Peyer's patch (tissue), 4 donors: ENCODE data around the gene BSPRY. TPM values are rescaled to one million over a fixed set of nuclear protein-coding genes. Genes with fewer than 3 reads are reported as not detected.

Source experiments
- DNase-seq, 3 donors: peaks; one replicate each; pipeline ENCODE4 v3.0.0-alpha.2; 2017 to 2019
- H3K27ac ChIP-seq, 4 donors: fragments of 200-600 bp; sonication (generic); one replicate each; pipeline ENCODE4 v1.5.1; 2016 to 2019
- H3K27me3 ChIP-seq, 2 donors: fragments of 200-600 bp; sonication (generic); one replicate each; pipeline ENCODE4 v1.5.1; 2019
- H3K36me3 ChIP-seq, 3 donors: fragments of 200-600 bp; sonication (generic); one replicate each; pipeline ENCODE4 v1.5.1; 2016 to 2019
- H3K4me1 ChIP-seq, 4 donors: fragments of 200-600 bp; sonication (generic); one replicate each; pipeline ENCODE4 v1.5.1; 2016 to 2019
- H3K4me3 ChIP-seq, 4 donors: fragments of 200-600 bp; sonication (generic); 1 replicate in 3 of 4; 2 replicates in 1 of 4; pipeline ENCODE4 v1.5.1; 2016 to 2019; ENCODE audit warnings: mild to moderate bottlenecking in 1 of 4
- H3K9me3 ChIP-seq, 4 donors: fragments of 200-600 bp; sonication (generic); one replicate each; pipeline ENCODE4 v1.5.1; 2016 to 2019; ENCODE audit warnings: mild to moderate bottlenecking in 1 of 4
- CTCF ChIP-seq, 6 experiments: fragments of 450-650 bp in 4 of 6; fragments of 200-600 bp in 2 of 6; sonication (generic) in 1 of 6; IDR thresholded peaks; one replicate each; pipeline ENCODE4 v1.5.1; 2017 to 2019; ENCODE audit warnings: antibody characterized with exemption in 6 of 6, mild to moderate bottlenecking in 3 of 6, moderate library complexity in 1 of 6
- POLR2A ChIP-seq, 2 donors: fragments of 450-650 bp; IDR thresholded peaks; one replicate each; pipeline ENCODE4 v1.5.1; 2017; ENCODE audit warnings: antibody characterized with exemption in 2 of 2, mild to moderate bottlenecking in 2 of 2, moderate library complexity in 2 of 2
- total RNA-seq, 4 donors: library from RNA; depleted of rRNA; stranded (reverse); fragments of >200 nt; gene quantifications; one replicate each; pipeline ENCODE4 v1.1.0, GENCODE V29; 2016

The BSPRY gene
- 10 to 100 TPM; 11.6 to 20.8 (median 15.8) TPM for total RNA-seq

GRCh38 chr9:113349445-113350094 is at the start of gene BSPRY:
Gene BSPRY, plus strand, starts transcription at chr9:113349541. Its CDS starts 39 bp downstream, at chr9:113349580.
- TF ChIP-seq POLR2A (IDR thresholded peaks at IDR 0.05) (peak in 1 of 2 donors; percentile 28), CTCF (IDR thresholded peaks at IDR 0.05) (no peak)
- H3K9me3 ChIP-seq: no peaks in the 10 kb centered on the region
- H3K27me3 ChIP-seq: no peaks in the 10 kb centered on the region
- peaks cover 0 to 23% (median 7%) of the 10 kb centered on the region in 4 donors for H3K4me1 ChIP-seq
- H3K27ac ChIP-seq: peak within 1 kb of the TSS in 3 of 4 donors; percentile 19 to 69 (median 39)
- no peaks in the 10 kb centered on the region for H3K36me3 ChIP-seq
- peak; percentile 29 to 75 (median 58) for DNase-seq
- H3K4me3 ChIP-seq: peak within 1 kb of the TSS; percentile 40 to 90 (median 73)

DNA sequence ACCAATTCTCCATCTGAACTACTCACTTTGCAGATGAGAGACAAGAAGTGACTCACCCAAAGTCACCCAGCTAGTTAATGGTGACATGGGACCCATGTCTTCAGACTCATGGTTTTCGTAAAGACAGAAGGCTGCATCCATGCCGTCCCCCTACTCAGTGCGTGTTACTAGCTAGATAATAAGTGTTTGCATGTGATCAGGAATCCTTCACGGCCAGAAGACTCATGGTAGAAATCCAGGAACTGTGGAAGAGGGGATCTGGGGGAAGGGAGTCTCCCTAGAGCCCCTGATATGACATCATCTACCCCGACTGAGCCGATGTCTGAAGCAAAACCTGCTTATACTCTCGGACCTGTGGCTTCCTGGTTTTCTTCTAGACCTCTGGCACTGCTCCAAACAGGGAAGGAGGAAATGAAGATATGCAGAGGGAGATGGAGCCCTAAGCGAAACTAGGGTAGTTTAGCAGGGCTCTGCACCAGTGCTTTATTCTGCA is 49.5 kb upstream of the BSPRY start:
- no peak overlapping the region for H3K27ac ChIP-seq
- no peak for TF ChIP-seq POLR2A (IDR thresholded peaks at IDR 0.05)
- no peak for TF ChIP-seq CTCF (IDR thresholded peaks at IDR 0.05)
- no peaks in the 10 kb centered on the region for H3K9me3 ChIP-seq
- no peaks in the 10 kb centered on the region for H3K27me3 ChIP-seq
- no peaks in the 10 kb centered on the region for H3K4me1 ChIP-seq
- H3K4me3 ChIP-seq: no peak overlapping the region
- DNase-seq: peak in 1 of 3 donors; percentile 51
- no peaks in the 10 kb centered on the region for H3K36me3 ChIP-seq

DNA sequence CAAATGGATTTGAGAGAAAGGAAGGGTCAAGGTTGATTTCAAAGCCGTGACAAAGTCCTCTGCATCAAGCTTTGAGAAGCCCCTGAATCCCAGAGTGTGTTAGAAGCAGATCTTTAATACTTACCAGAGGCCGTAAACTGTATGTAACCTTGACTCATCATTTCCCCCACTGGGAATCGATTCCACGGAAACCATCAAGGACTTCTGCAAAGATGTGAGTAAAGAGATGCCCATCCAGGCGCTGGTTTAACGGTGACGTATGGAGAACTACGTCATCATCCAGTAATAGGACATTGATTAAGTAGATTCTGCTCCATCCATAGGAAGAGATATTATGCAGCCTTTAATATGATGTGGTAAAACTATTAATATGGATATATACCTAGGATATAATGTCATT is 47.8 kb upstream of the BSPRY start:
- no peak for DNase-seq
- TF ChIP-seq POLR2A (IDR thresholded peaks at IDR 0.05) (no peak), CTCF (IDR thresholded peaks at IDR 0.05) (no peak)
- no peaks in the 10 kb centered on the region for H3K36me3 ChIP-seq
- no peak overlapping the region for H3K4me3 ChIP-seq
- H3K4me1 ChIP-seq: no peaks in the 10 kb centered on the region
- no peaks in the 10 kb centered on the region for H3K27me3 ChIP-seq
- no peak overlapping the region for H3K27ac ChIP-seq
- no peaks in the 10 kb centered on the region for H3K9me3 ChIP-seq

GRCh38 chr9:113302792-113303418 is 46.4 kb upstream of the BSPRY start, which contains the start of gene RNF183:
Gene RNF183, minus strand, starts transcription at chr9:113303376. Its CDS starts 5,192 bp downstream, at chr9:113298184.
- Histone ChIP-seq H3K27me3 (no peaks in the 10 kb centered on the region), H3K4me1 (no peaks in the 10 kb centered on the region), H3K36me3 (no peaks in the 10 kb centered on the region), H3K9me3 (no peaks in the 10 kb centered on the region), H3K4me3 (no peak within 1 kb of the TSS), H3K27ac (no peak within 1 kb of the TSS)
- DNase-seq: no peak
- TF ChIP-seq POLR2A (IDR thresholded peaks at IDR 0.05): no peak
- TF ChIP-seq CTCF (IDR thresholded peaks at IDR 0.05): no peak

DNA sequence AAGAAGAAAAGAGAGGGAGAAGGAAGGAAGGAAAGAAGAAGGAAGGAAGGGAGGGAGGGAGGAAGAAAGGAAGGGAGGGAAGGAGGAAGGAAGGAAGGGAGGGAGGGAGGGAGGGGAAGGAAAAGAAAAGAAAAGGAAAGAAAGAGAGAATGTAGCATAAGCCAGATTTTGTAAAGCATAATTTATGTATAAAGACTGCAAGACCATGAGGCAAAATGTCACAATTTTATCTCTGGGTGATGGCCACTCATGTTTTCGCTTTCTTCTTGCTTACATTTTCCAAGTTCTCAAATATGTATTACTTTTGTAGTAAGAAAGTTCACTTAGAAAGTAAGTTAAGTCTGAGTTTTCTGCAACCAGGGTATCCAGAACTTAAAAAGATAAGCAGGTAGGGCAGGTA is 42.8 kb upstream of the BSPRY start:
- Histone ChIP-seq H3K27me3 (no peaks in the 10 kb centered on the region), H3K27ac (no peak overlapping the region), H3K4me1 (no peaks in the 10 kb centered on the region), H3K9me3 (no peaks in the 10 kb centered on the region), H3K4me3 (no peak overlapping the region), H3K36me3 (no peaks in the 10 kb centered on the region)
- no peak for DNase-seq
- TF ChIP-seq CTCF (IDR thresholded peaks at IDR 0.05): no peak
- no peak for TF ChIP-seq POLR2A (IDR thresholded peaks at IDR 0.05)
